HCT116 (cell line): ENCODE results near the gene WHRN. TPM values are rescaled to one million over a fixed set of nuclear protein-coding genes. Genes with fewer than 3 reads are reported as not detected.

ENCODE experiments used
- ATAC-seq: fragments of 200-7000 bp; cut with Tn5 transposase; 2 replicates; pipeline ENCODE4 v1.9.1; 2020; ENCODE audit warnings: mild to moderate bottlenecking, moderate library complexity
- BruUV-seq: library from RNA; stranded (reverse); fragments of 400-500 nt; replicated peaks from 2 replicates; lab custom pipeline; 2021; lab: Mats Ljungman, UMichigan
- CTCF ChIA-PET: fragments of 300-600 bp; sonication (Branson Sonifier 250); formaldehyde crosslinking; loops from one replicate; lab custom pipeline; 2021; ENCODE audit warnings: antibody characterized with exemption; lab: Charles Lee
- POLR2A ChIA-PET: fragments of 300-600, 350-600 bp; sonication (Branson Sonifier 250); formaldehyde crosslinking; loops from one replicate; lab custom pipeline; 2021; ENCODE audit warnings: antibody characterized with exemption; lab: Charles Lee
- RAD21 ChIA-PET, 2 experiments: fragments of 300-600 bp; sonication (Branson Sonifier 250); formaldehyde crosslinking; loops; one replicate each; lab custom pipeline; 2023; ENCODE audit warnings: low total read pairs in 2 of 2; ENCODE audit not compliant: uncharacterized antibody in 2 of 2, unreplicated experiment in 2 of 2, low non-redundant PET in 1 of 2; lab: Charles Lee
- DNase-seq: peaks from one replicate; pipeline ENCODE4 v3.0.0-alpha.2; 2010; ENCODE audit warnings: low read depth, low spot score
- H2AFZ ChIP-seq: fragments of 200-600 bp; shearing (Covaris generic), sonication (generic); 2 replicates; pipeline ENCODE4 v1.6.1; 2017; ENCODE audit warnings: low read depth, mixed run types, mixed read lengths, antibody characterized with exemption, low read length; ENCODE audit not compliant: poor library complexity, severe bottlenecking
- H3K27ac ChIP-seq: 2 replicates; pipeline ENCODE4 v1.5.1; 2012; ENCODE audit warnings: low read depth, low read length
- H3K27me3 ChIP-seq: fragments of 200-600 bp; sonication (generic); 2 replicates; pipeline ENCODE4 v1.6.1; 2016; ENCODE audit warnings: mixed run types, low read length, mixed read lengths; ENCODE audit not compliant: insufficient read depth
- H3K36me3 ChIP-seq, 2 experiments: fragments of 200-500 bp in 1 of 2; fragments of 200-600 bp in 1 of 2; sonication (Bioruptor generic) in 1 of 2; sonication (generic) in 1 of 2; 2 replicates each; pipeline versions ENCODE4 v1.5.1 to v1.6.1; 2014 to 2016; ENCODE audit warnings: low read length in 2 of 2, inconsistent platforms in 1 of 2, mixed read lengths in 1 of 2, mixed run types in 1 of 2; ENCODE audit not compliant: insufficient read depth in 2 of 2, control insufficient read depth in 1 of 2
- H3K4me1 ChIP-seq, 2 experiments: fragments of 200-600 bp in 1 of 2; sonication (generic) in 1 of 2; 2 replicates each; pipeline versions ENCODE4 v1.5.1 to v1.6.1; 2012 to 2017; ENCODE audit warnings: low read length in 2 of 2, inconsistent platforms in 1 of 2, mild to moderate bottlenecking in 1 of 2, mixed read lengths in 1 of 2, mixed run types in 1 of 2, moderate library complexity in 1 of 2; ENCODE audit not compliant: insufficient read depth in 2 of 2, control insufficient read depth in 1 of 2
- H3K4me2 ChIP-seq: fragments of 200-600 bp; sonication (generic); 2 replicates; pipeline ENCODE4 v1.6.1; 2017; ENCODE audit warnings: mixed run types, low read length, mixed read lengths
- H3K4me3 ChIP-seq, 2 experiments: fragments of 200-600 bp in 1 of 2; sonication (generic) in 1 of 2; replicated peaks in 1 of 2; 2 replicates each; pipeline ENCODE4 v1.5.1; 2011 to 2016; ENCODE audit warnings: low read length in 2 of 2, control low read depth in 1 of 2, low read depth in 1 of 2, mild to moderate bottlenecking in 1 of 2, mixed read lengths in 1 of 2, mixed run types in 1 of 2
- H3K79me2 ChIP-seq: fragments of 200-600 bp; sonication (generic); 2 replicates; pipeline ENCODE4 v1.6.1; 2017; ENCODE audit warnings: mild to moderate bottlenecking, mixed run types, low read length, moderate library complexity, mixed read lengths; ENCODE audit not compliant: insufficient read depth
- H3K9ac ChIP-seq: fragments of 200-600 bp; sonication (generic); 2 replicates; pipeline ENCODE4 v1.6.1; 2016; ENCODE audit warnings: low read length, mixed read lengths
- H3K9me2 ChIP-seq: fragments of 200-600 bp; sonication (generic), shearing (Covaris generic); 2 replicates; pipeline ENCODE4 v1.6.1; 2017; ENCODE audit warnings: mixed run types, mild to moderate bottlenecking, moderate library complexity; ENCODE audit not compliant: insufficient read depth
- H3K9me3 ChIP-seq, 2 experiments: fragments of 200-500 bp in 1 of 2; fragments of 200-600 bp in 1 of 2; sonication (Bioruptor generic) in 1 of 2; sonication (generic) in 1 of 2; 2 replicates each; pipeline ENCODE4 v1.6.1; 2014 to 2017; ENCODE audit warnings: low read length in 2 of 2, mixed read lengths in 2 of 2, inconsistent platforms in 1 of 2, low read depth in 1 of 2, mild to moderate bottlenecking in 1 of 2, mixed run types in 1 of 2, moderate library complexity in 1 of 2; ENCODE audit not compliant: control insufficient read depth in 1 of 2, insufficient read depth in 1 of 2
- H4K20me1 ChIP-seq: fragments of 200-600 bp; sonication (generic), shearing (Covaris generic); 2 replicates; pipeline ENCODE4 v1.6.1; 2017; ENCODE audit warnings: mixed run types, mild to moderate bottlenecking, moderate library complexity; ENCODE audit not compliant: insufficient read depth
- CBX3 ChIP-seq: IDR thresholded peaks from 2 replicates; pipeline ENCODE4 v1.6.1; 2012; ENCODE audit warnings: low read depth
- CEBPB ChIP-seq: IDR thresholded peaks from 2 replicates; pipeline ENCODE4 v1.6.1; 2012; ENCODE audit warnings: low read depth
- EGR1 ChIP-seq: IDR thresholded peaks from 2 replicates; pipeline ENCODE4 v1.6.1; 2012; ENCODE audit warnings: low read depth
- ELF1 ChIP-seq: IDR thresholded peaks from 2 replicates; pipeline ENCODE4 v1.6.1; 2012; ENCODE audit warnings: low read depth, borderline replicate concordance
- EZH2 ChIP-seq: fragments of 200-600 bp; sonication (generic); IDR thresholded peaks from 2 replicates; pipeline ENCODE4 v1.6.1; 2017; ENCODE audit warnings: antibody characterized with exemption, mixed run types
- EZH2phosphoT487 ChIP-seq: fragments of 200-600 bp; IDR thresholded peaks from 2 replicates; pipeline ENCODE4 v1.6.1; 2018; ENCODE audit warnings: antibody characterized with exemption, borderline replicate concordance
- FOSL1 ChIP-seq: IDR thresholded peaks from 2 replicates; pipeline ENCODE4 v1.6.1; 2012; ENCODE audit warnings: low read depth
- JUND ChIP-seq: IDR thresholded peaks from 2 replicates; pipeline ENCODE4 v1.6.1; 2012
- POLR2A ChIP-seq: IDR thresholded peaks from 2 replicates; pipeline ENCODE4 v1.7.0; 2011; ENCODE audit warnings: borderline replicate concordance; ENCODE audit not compliant: insufficient read depth, insufficient read length; ENCODE audit errors: extremely low read depth
- POLR2AphosphoS5 ChIP-seq: IDR thresholded peaks from 2 replicates; pipeline ENCODE4 v1.6.1; 2011; ENCODE audit warnings: mild to moderate bottlenecking, low read depth, low read length, moderate library complexity
- RAD21 ChIP-seq: IDR thresholded peaks from 2 replicates; pipeline ENCODE4 v1.6.1; 2012; ENCODE audit warnings: low read depth, mild to moderate bottlenecking
- SIN3A ChIP-seq: IDR thresholded peaks from 2 replicates; pipeline ENCODE4 v1.6.1; 2012; ENCODE audit warnings: low read depth
- SP1 ChIP-seq: IDR thresholded peaks from 2 replicates; pipeline ENCODE4 v1.6.1; 2012; ENCODE audit warnings: low read depth
- TCF7L2 ChIP-seq: IDR thresholded peaks from 2 replicates; pipeline ENCODE4 v1.7.0; 2011; ENCODE audit warnings: borderline replicate concordance, inconsistent platforms; ENCODE audit not compliant: insufficient read depth, insufficient read length; ENCODE audit errors: extremely low read depth
- YY1 ChIP-seq: IDR thresholded peaks from 2 replicates; pipeline ENCODE4 v1.6.1; 2011; ENCODE audit warnings: low read length, low read depth, moderate library complexity, mild to moderate bottlenecking; ENCODE audit not compliant: insufficient replicate concordance; ENCODE audit errors: extremely low read depth
- ZFX ChIP-seq: fragments of 450-650 bp; IDR thresholded peaks from 2 replicates; pipeline ENCODE4 v1.6.1; 2017
- ZNF274 ChIP-seq: fragments of 200-500 bp; sonication (Bioruptor generic); IDR thresholded peaks from 2 replicates; pipeline ENCODE4 v1.6.1; 2014; ENCODE audit warnings: mild to moderate bottlenecking, low read depth, low read length, inconsistent platforms
- intact Hi-C: fragments of 100-400 bp; cut with micrococcal nuclease; formaldehyde crosslinking; loops from 2 replicates; pipeline ENCODE4 v1.10.0; 2022
- total RNA-seq: library from RNA; stranded (reverse); gene quantifications from one replicate; pipeline ENCODE4 v1.2.1, GENCODE V29; 2021; ENCODE audit not compliant: unreplicated experiment
- TF ChIP-seq, protein P1 (sequence below), 3 experiments: fragments of 200-600 bp in 1 of 3; sonication (generic) in 1 of 3; IDR thresholded peaks in 2 of 3; conservative IDR thresholded peaks in 1 of 3; 2 replicates each; pipeline ENCODE4 v1.5.1; 2012 to 2017; ENCODE audit warnings: low read depth in 2 of 3, low read length in 2 of 3, antibody characterized with exemption in 1 of 3, borderline replicate concordance in 1 of 3, control low read depth in 1 of 3, mild to moderate bottlenecking in 1 of 3, mixed read lengths in 1 of 3, mixed run types in 1 of 3, moderate library complexity in 1 of 3; ENCODE audit not compliant: insufficient read depth in 1 of 3
- TF ChIP-seq, protein P2 (sequence below): IDR thresholded peaks from 2 replicates; pipeline ENCODE4 v1.6.1; 2011; ENCODE audit warnings: mild to moderate bottlenecking, low read length, moderate library complexity; ENCODE audit not compliant: insufficient replicate concordance; ENCODE audit errors: extremely low read depth
- TF ChIP-seq, protein P3 (sequence below): IDR thresholded peaks from 2 replicates; pipeline ENCODE4 v1.6.1; 2012

The WHRN gene
- total RNA-seq, 1 experiment from 2014 or later: 12.8 TPM

DNA sequence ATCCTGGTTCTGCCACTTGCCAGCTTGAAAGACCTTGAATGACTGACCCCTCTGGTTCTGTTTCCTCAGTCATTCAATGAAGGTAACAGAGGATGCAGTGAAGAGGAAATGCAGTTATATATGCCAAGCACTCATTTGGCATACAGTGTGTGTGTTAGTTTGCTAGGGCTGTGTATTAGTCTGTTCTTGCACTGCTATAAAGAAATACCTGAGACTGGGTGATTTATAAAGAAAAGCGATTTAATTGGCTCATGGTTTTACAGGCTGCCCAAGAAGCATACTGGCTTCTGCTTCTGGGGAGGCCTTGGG is 8.6 kb upstream of the WHRN start:
- Histone ChIP-seq H3K79me2 (no peaks in the 10 kb centered on the region), H2AFZ (no peak overlapping the region), H3K4me2 (no peak overlapping the region), H4K20me1 (no peaks in the 10 kb centered on the region), H3K9me2 (no peaks in the 10 kb centered on the region), H3K27me3 (peaks cover 10% of the 10 kb centered on the region; the same call in 1 of the 2 replicates), H3K4me1 (peaks cover 0 to 9% of the 10 kb centered on the region in 2 experiments; a peak in 2 of 4 replicates), H3K36me3 (no peaks in the 10 kb centered on the region), H3K27ac (no peak overlapping the region), H3K4me3 (no peak overlapping the region), H3K9me3 (no peaks in the 10 kb centered on the region), H3K9ac (no peak overlapping the region)
- CTCF ChIA-PET: no interaction called here
- RAD21 ChIA-PET: no interaction called here
- DNase-seq: no peak
- POLR2A ChIA-PET: no interaction called here
- no peak for ATAC-seq
- BruUV-seq: no TSS peak
- no peak for TF ChIP-seq JUND
- no peak for TF ChIP-seq POLR2AphosphoS5
- no peak for TF ChIP-seq RAD21
- TF ChIP-seq, protein P1, sequence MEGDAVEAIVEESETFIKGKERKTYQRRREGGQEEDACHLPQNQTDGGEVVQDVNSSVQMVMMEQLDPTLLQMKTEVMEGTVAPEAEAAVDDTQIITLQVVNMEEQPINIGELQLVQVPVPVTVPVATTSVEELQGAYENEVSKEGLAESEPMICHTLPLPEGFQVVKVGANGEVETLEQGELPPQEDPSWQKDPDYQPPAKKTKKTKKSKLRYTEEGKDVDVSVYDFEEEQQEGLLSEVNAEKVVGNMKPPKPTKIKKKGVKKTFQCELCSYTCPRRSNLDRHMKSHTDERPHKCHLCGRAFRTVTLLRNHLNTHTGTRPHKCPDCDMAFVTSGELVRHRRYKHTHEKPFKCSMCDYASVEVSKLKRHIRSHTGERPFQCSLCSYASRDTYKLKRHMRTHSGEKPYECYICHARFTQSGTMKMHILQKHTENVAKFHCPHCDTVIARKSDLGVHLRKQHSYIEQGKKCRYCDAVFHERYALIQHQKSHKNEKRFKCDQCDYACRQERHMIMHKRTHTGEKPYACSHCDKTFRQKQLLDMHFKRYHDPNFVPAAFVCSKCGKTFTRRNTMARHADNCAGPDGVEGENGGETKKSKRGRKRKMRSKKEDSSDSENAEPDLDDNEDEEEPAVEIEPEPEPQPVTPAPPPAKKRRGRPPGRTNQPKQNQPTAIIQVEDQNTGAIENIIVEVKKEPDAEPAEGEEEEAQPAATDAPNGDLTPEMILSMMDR (IDR thresholded peaks at IDR 0.05 in 2 of 3, conservative IDR thresholded peaks at IDR 0.05 in 1 of 3; ENCODE audit: borderline replicate concordance in 1 of 3, insufficient read depth in 1 of 3, low read depth in 2 of 3, low read length in 2 of 3): no peak
- TF ChIP-seq, protein P2, sequence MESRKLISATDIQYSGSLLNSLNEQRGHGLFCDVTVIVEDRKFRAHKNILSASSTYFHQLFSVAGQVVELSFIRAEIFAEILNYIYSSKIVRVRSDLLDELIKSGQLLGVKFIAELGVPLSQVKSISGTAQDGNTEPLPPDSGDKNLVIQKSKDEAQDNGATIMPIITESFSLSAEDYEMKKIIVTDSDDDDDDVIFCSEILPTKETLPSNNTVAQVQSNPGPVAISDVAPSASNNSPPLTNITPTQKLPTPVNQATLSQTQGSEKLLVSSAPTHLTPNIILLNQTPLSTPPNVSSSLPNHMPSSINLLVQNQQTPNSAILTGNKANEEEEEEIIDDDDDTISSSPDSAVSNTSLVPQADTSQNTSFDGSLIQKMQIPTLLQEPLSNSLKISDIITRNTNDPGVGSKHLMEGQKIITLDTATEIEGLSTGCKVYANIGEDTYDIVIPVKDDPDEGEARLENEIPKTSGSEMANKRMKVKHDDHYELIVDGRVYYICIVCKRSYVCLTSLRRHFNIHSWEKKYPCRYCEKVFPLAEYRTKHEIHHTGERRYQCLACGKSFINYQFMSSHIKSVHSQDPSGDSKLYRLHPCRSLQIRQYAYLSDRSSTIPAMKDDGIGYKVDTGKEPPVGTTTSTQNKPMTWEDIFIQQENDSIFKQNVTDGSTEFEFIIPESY: no peak
- no peak for TF ChIP-seq EZH2
- no peak for TF ChIP-seq EGR1
- TF ChIP-seq EZH2phosphoT487: no peak
- no peak for TF ChIP-seq POLR2A
- TF ChIP-seq, protein P3, sequence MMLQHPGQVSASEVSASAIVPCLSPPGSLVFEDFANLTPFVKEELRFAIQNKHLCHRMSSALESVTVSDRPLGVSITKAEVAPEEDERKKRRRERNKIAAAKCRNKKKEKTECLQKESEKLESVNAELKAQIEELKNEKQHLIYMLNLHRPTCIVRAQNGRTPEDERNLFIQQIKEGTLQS: no peak
- no peak for TF ChIP-seq SP1
- TF ChIP-seq YY1: no peak
- no peak for TF ChIP-seq CBX3
- no peak for TF ChIP-seq SIN3A
- TF ChIP-seq ZNF274: no peak
- no peak for TF ChIP-seq CEBPB
- TF ChIP-seq TCF7L2: no peak
- no peak for TF ChIP-seq ZFX
- TF ChIP-seq ELF1: no peak
- no peak for TF ChIP-seq FOSL1
- intact Hi-C loops: no loop called here
